ENCODE results near the gene ADGRG6.
"Not testable (repeated sequence)": the region's sequence is repeated elsewhere in the genome, so short reads cannot be mapped to it uniquely, and the experiment has no call there.

The ADGRG6 gene

GRCh38 chr6:142446576-142446975 is 144.8 kb downstream of the ADGRG6 start:
- Histone ChIP-seq H3K4me3 (ENCODE audit: insufficient read depth, low read depth, low read length) (no peak overlapping the region), H3K27me3 (ENCODE audit: control insufficient read depth, insufficient read depth, low read length, poor library complexity, severe bottlenecking) (no peaks in the 10 kb centered on the region), H3K27ac (ENCODE audit: insufficient read depth, low read depth, low read length, poor library complexity, severe bottlenecking) (no peak overlapping the region), H3K36me3 (ENCODE audit: control insufficient read depth, insufficient read depth, low read length) (no peaks in the 10 kb centered on the region), H3K9me3 (ENCODE audit: control insufficient read depth, low read length) (no peaks in the 10 kb centered on the region), H3K4me1 (ENCODE audit: control insufficient read depth, insufficient read depth, low read length) (no peaks in the 10 kb centered on the region)
- 86 to 93% methylated on average over 3 to 4 of the region's 4 CpGs for WGBS, 2 experiments

DNA sequence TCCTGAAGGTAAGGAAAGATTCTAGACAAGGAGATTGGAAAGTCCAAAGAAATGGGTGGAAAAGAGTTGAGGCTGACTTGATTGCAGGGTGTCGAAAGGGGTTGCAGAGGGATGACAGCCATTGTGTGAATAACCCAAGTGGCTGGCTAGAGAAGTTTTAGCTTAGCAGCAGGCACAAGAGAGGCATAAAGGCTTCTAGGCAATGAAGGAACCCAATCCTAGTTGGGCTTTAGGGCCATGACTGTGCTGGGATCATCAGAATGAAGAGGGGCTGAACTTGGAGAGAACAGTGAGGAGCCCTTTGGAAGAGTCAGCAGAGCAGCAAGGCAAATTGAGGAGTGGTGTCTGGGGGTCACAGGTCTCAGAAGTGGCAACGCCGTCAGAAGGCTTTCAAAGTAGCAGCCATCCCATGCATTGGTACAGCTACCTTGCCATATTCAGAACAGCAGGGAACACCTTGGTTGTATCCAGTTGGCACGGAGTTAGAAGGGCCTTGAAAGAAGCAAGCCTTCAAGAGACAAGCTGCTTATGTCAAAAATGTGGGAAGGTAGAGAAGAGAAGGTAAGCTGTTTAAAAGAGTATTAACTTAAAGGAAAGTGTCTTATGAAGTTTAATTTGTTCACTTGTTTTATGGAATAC is 146.4 kb downstream of the ADGRG6 start:
- 94 to 98% methylated on average over 4 of the region's 4 CpGs for WGBS, 2 experiments
- H3K9me3 ChIP-seq (ENCODE audit: control insufficient read depth, low read length): no peaks in the 10 kb centered on the region

GRCh38 chr6:142450856-142451255 is 149.0 kb downstream of the ADGRG6 start:
- not testable (repeated sequence) for H3K27me3 ChIP-seq (ENCODE audit: control insufficient read depth, insufficient read depth, low read length, poor library complexity, severe bottlenecking); H3K36me3 ChIP-seq (ENCODE audit: control insufficient read depth, insufficient read depth, low read length); H3K4me1 ChIP-seq (ENCODE audit: control insufficient read depth, insufficient read depth, low read length); H3K4me3 ChIP-seq (ENCODE audit: insufficient read depth, low read depth, low read length); H3K9me3 ChIP-seq (ENCODE audit: control insufficient read depth, low read length); H3K27ac ChIP-seq (ENCODE audit: insufficient read depth, low read depth, low read length, poor library complexity, severe bottlenecking)
- 93 to 95% methylated on average over 5 of the region's 5 CpGs for WGBS, 2 experiments

More for the DNA sequence above, 146.4 kb downstream of the ADGRG6 start:
- Histone ChIP-seq H3K27me3 (ENCODE audit: control insufficient read depth, insufficient read depth, low read length, poor library complexity, severe bottlenecking) (no peaks in the 10 kb centered on the region), H3K27ac (ENCODE audit: insufficient read depth, low read depth, low read length, poor library complexity, severe bottlenecking) (no peak overlapping the region), H3K36me3 (ENCODE audit: control insufficient read depth, insufficient read depth, low read length) (no peaks in the 10 kb centered on the region), H3K4me3 (ENCODE audit: insufficient read depth, low read depth, low read length) (no peak overlapping the region), H3K4me1 (ENCODE audit: control insufficient read depth, insufficient read depth, low read length) (no peaks in the 10 kb centered on the region)

- no peaks in the 10 kb centered on the region for H3K36me3 ChIP-seq (ENCODE audit: control insufficient read depth, insufficient read depth, low read length)
- no peaks in the 10 kb centered on the region for H3K4me1 ChIP-seq (ENCODE audit: control insufficient read depth, insufficient read depth, low read length)
- H3K27ac ChIP-seq (ENCODE audit: insufficient read depth, low read depth, low read length, poor library complexity, severe bottlenecking): no peak overlapping the region
- no peak overlapping the region for H3K4me3 ChIP-seq (ENCODE audit: insufficient read depth, low read depth, low read length)
- no peaks in the 10 kb centered on the region for H3K9me3 ChIP-seq (ENCODE audit: control insufficient read depth, low read length)
- WGBS, 2 experiments: 84 to 90% methylated on average over 1 to 2 of the region's 2 CpGs
- H3K27me3 ChIP-seq (ENCODE audit: control insufficient read depth, insufficient read depth, low read length, poor library complexity, severe bottlenecking): no peaks in the 10 kb centered on the region
Measured at GRCh38 chr6:142452993-142453392, 151.2 kb downstream of the ADGRG6 start.

DNA sequence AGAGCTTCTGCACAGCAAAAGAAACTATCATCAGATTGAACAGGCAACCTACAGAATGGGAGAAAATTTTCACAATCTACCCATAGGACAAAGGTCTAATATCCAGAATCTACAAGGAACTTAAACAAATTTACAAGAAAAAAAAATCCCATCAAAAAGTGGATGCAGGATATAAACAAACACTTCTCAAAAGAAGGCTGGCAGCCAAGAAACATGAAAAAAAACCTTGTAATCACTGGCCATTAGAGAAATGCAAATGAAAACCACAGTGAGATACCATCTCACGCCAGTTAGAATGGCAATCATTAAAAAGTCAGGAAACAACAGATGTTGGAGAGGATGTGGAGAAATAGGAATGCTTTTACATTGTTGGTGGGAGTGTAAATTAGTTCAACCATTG is 152.4 kb downstream of the ADGRG6 start:
- 92 to 100% methylated on average over 1 of the region's 1 CpG for WGBS, 2 experiments
- H3K27ac ChIP-seq (ENCODE audit: insufficient read depth, low read depth, low read length, poor library complexity, severe bottlenecking); H3K4me3 ChIP-seq (ENCODE audit: insufficient read depth, low read depth, low read length); H3K27me3 ChIP-seq (ENCODE audit: control insufficient read depth, insufficient read depth, low read length, poor library complexity, severe bottlenecking); H3K9me3 ChIP-seq (ENCODE audit: control insufficient read depth, low read length); H3K4me1 ChIP-seq (ENCODE audit: control insufficient read depth, insufficient read depth, low read length); H3K36me3 ChIP-seq (ENCODE audit: control insufficient read depth, insufficient read depth, low read length): not testable (repeated sequence)

- 84 to 90% methylated on average over 2 of the region's 2 CpGs for WGBS, 2 experiments
- H3K36me3 ChIP-seq (ENCODE audit: control insufficient read depth, insufficient read depth, low read length); H3K4me3 ChIP-seq (ENCODE audit: insufficient read depth, low read depth, low read length); H3K4me1 ChIP-seq (ENCODE audit: control insufficient read depth, insufficient read depth, low read length); H3K27me3 ChIP-seq (ENCODE audit: control insufficient read depth, insufficient read depth, low read length, poor library complexity, severe bottlenecking); H3K9me3 ChIP-seq (ENCODE audit: control insufficient read depth, low read length); H3K27ac ChIP-seq (ENCODE audit: insufficient read depth, low read depth, low read length, poor library complexity, severe bottlenecking): not testable (repeated sequence)
Measured at GRCh38 chr6:142454848-142455247, 153.0 kb downstream of the ADGRG6 start.

GRCh38 chr6:142455957-142456589 is 154.3 kb downstream of the ADGRG6 start:
- Histone ChIP-seq H3K27me3 (ENCODE audit: control insufficient read depth, insufficient read depth, low read length, poor library complexity, severe bottlenecking) (no peaks in the 10 kb centered on the region), H3K4me1 (ENCODE audit: control insufficient read depth, insufficient read depth, low read length) (no peaks in the 10 kb centered on the region), H3K9me3 (ENCODE audit: control insufficient read depth, low read length) (no peaks in the 10 kb centered on the region), H3K36me3 (ENCODE audit: control insufficient read depth, insufficient read depth, low read length) (no peaks in the 10 kb centered on the region), H3K27ac (ENCODE audit: insufficient read depth, low read depth, low read length, poor library complexity, severe bottlenecking) (no peak overlapping the region), H3K4me3 (ENCODE audit: insufficient read depth, low read depth, low read length) (no peak overlapping the region)
- 90 to 91% methylated on average over 8 of the region's 8 CpGs for WGBS, 2 experiments

GRCh38 chr6:142457638-142458406 is 156.0 kb downstream of the ADGRG6 start:
- Histone ChIP-seq H3K4me3 (ENCODE audit: insufficient read depth, low read depth, low read length) (no peak overlapping the region), H3K4me1 (ENCODE audit: control insufficient read depth, insufficient read depth, low read length) (no peaks in the 10 kb centered on the region), H3K9me3 (ENCODE audit: control insufficient read depth, low read length) (no peaks in the 10 kb centered on the region), H3K27me3 (ENCODE audit: control insufficient read depth, insufficient read depth, low read length, poor library complexity, severe bottlenecking) (no peaks in the 10 kb centered on the region), H3K36me3 (ENCODE audit: control insufficient read depth, insufficient read depth, low read length) (no peaks in the 10 kb centered on the region), H3K27ac (ENCODE audit: insufficient read depth, low read depth, low read length, poor library complexity, severe bottlenecking) (no peak overlapping the region)
- WGBS, 2 experiments: 94 to 97% methylated on average over 1 of the region's 1 CpG

- WGBS, 2 experiments: 80 to 82% methylated on average over 2 of the region's 2 CpGs
- Histone ChIP-seq H3K27me3 (ENCODE audit: control insufficient read depth, insufficient read depth, low read length, poor library complexity, severe bottlenecking) (no peaks in the 10 kb centered on the region), H3K36me3 (ENCODE audit: control insufficient read depth, insufficient read depth, low read length) (no peaks in the 10 kb centered on the region), H3K27ac (ENCODE audit: insufficient read depth, low read depth, low read length, poor library complexity, severe bottlenecking) (no peak overlapping the region), H3K9me3 (ENCODE audit: control insufficient read depth, low read length) (no peaks in the 10 kb centered on the region), H3K4me3 (ENCODE audit: insufficient read depth, low read depth, low read length) (no peak overlapping the region), H3K4me1 (ENCODE audit: control insufficient read depth, insufficient read depth, low read length) (no peaks in the 10 kb centered on the region)
Measured at GRCh38 chr6:142458836-142459235, 157.0 kb downstream of the ADGRG6 start.

DNA sequence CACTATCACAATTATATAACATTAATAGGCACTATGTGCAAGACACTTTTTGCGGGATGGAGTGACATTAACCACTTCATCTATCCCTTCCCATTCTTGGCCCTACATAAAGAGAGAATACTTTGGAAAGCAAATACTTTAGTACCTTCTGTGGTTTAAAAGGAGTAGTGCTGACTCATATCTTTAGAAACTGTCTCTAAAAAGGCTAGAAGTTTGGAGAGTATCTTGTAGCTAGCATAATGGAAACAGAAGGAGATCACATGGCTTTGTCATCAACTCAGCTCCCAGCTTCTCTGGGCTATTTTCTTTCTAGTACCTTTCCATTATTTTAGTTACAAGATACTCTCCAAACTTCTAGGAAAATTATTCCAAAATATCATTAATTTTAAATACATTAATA is 157.5 kb downstream of the ADGRG6 start:
- H3K27me3 ChIP-seq (ENCODE audit: control insufficient read depth, insufficient read depth, low read length, poor library complexity, severe bottlenecking): no peaks in the 10 kb centered on the region
- H3K27ac ChIP-seq (ENCODE audit: insufficient read depth, low read depth, low read length, poor library complexity, severe bottlenecking): no peak overlapping the region
- H3K4me1 ChIP-seq (ENCODE audit: control insufficient read depth, insufficient read depth, low read length): no peaks in the 10 kb centered on the region
- 100% methylated on average over 1 of the region's 1 CpG for WGBS, 2 experiments
- no peak overlapping the region for H3K4me3 ChIP-seq (ENCODE audit: insufficient read depth, low read depth, low read length)
- H3K9me3 ChIP-seq (ENCODE audit: control insufficient read depth, low read length): no peaks in the 10 kb centered on the region
- no peaks in the 10 kb centered on the region for H3K36me3 ChIP-seq (ENCODE audit: control insufficient read depth, insufficient read depth, low read length)
